ENCODE measurements around the gene APP. TPM values are rescaled to one million over a fixed set of nuclear protein-coding genes. Genes with fewer than 3 reads are reported as not detected.

The APP gene
- total and polyA plus RNA-seq, 10 of the 15 experiments (the other 5 are each of a cell fraction or from before 2014, with no cell fraction given): 8.8 to 94.9 (median 51.0) TPM

- CTCF ChIA-PET: interaction anchor here (1.2 kb wide), 1 partner anchor 295 kb away, joined by 3 read pairs; no protein-coding TSS in a partner anchor
- Histone ChIP-seq H3K4me3 (no peak overlapping the region), H3K4me2 (ENCODE audit: control insufficient read depth, insufficient read depth) (no peak overlapping the region), H3K9ac (ENCODE audit: control insufficient read depth, insufficient read depth, low read length) (no peak overlapping the region), H2AFZ (ENCODE audit: control insufficient read depth, low read depth, low read length) (no peak overlapping the region), H3K36me3 (ENCODE audit: control insufficient read depth in 2 of 2, insufficient read depth in 2 of 2, low read length in 1 of 2) (no peaks in the 10 kb centered on the region), H4K20me1 (ENCODE audit: control insufficient read depth, insufficient read depth) (no peaks in the 10 kb centered on the region), H3K9me3 (replicated peaks; ENCODE audit: control insufficient read depth, insufficient read depth, low read length) (no peaks in the 10 kb centered on the region), H3K4me1 (ENCODE audit: control insufficient read depth, insufficient read depth, low read length) (peaks cover 3% of the 10 kb centered on the region; the same call in 1 of the 2 replicates), H3K79me2 (ENCODE audit: control insufficient read depth, insufficient read depth, low read length) (no peaks in the 10 kb centered on the region), H3K27ac (ENCODE audit: control insufficient read depth, insufficient read depth) (no peak overlapping the region), H3K27me3 (replicated peaks in 1 of 2; ENCODE audit: control insufficient read depth in 2 of 2, insufficient read depth in 2 of 2, low read length in 1 of 2) (no peaks in the 10 kb centered on the region)
- no TSS peak for BruUV-seq (replicated peaks)
- ATAC-seq: no peak
- intact Hi-C loops (cut with micrococcal nuclease; ENCODE audit: unreplicated experiment) (no loop called here), in situ Hi-C loops (cut with MboI) (no loop called here)
- no peak for FAIRE-seq
- WGBS (ENCODE audit: insufficient coverage, insufficient replicate concordance, low lambda C conversion rate, missing lambda C conversion rate): 7% methylated on average over 5 of the region's 5 CpGs
- TF ChIP-seq SRF (IDR thresholded peaks at IDR 0.05; ENCODE audit: low read depth in 2 of 2, low read length in 2 of 2) (no peak), ZSCAN29 (IDR thresholded peaks at IDR 0.05) (no peak), MEF2B (IDR thresholded peaks at IDR 0.05; ENCODE audit: partially characterized antibody, poor library complexity, severe bottlenecking) (no peak), POLR2A (IDR thresholded peaks at IDR 0.05; ENCODE audit: low read depth, low read length) (no peak), MXI1 (IDR thresholded peaks at IDR 0.05; ENCODE audit: low read depth, low read length) (no peak), RB1 (IDR thresholded peaks at IDR 0.05; ENCODE audit: borderline replicate concordance) (no peak), TCF7 (IDR thresholded peaks at IDR 0.05; ENCODE audit: borderline replicate concordance) (no peak), KAT2A (conservative IDR thresholded peaks at IDR 0.05; ENCODE audit: control insufficient read depth, low read depth, low read length) (no peak)
- RAD21 ChIA-PET (ENCODE audit: unreplicated experiment): no interaction called here
- no peak for DNase-seq (ENCODE audit: low read depth, low spot score)
- SMC1A ChIA-PET (ENCODE audit: uncharacterized antibody, unreplicated experiment): no interaction called here
- POLR2A ChIA-PET: interaction anchor here (1.1 kb wide), 1 partner anchor 19 kb away, joined by 3 read pairs; no protein-coding TSS in a partner anchor
These were observed 6.6 kb upstream of the APP start for GRCh38 chr21:26177187-26177586.

Data from GM12878 (cell line).